Caki2 (cell line): ENCODE results near the gene DMBX1. TPM values are rescaled to one million over a fixed set of nuclear protein-coding genes. Genes with fewer than 3 reads are reported as not detected.

ENCODE experiments used
- DNase-seq: peaks from one replicate; pipeline ENCODE4 v3.0.0-alpha.2; 2015; ENCODE audit warnings: low read depth
- in situ Hi-C: cut with HindIII; loops from 2 replicates; pipeline ENCODE4 v1.10.0; 2016; ENCODE audit warnings: low sequenced_read_pairs, low pct_unique_long_range_greater_than_20kb, mixed read lengths
- total RNA-seq: library from RNA; depleted of rRNA; stranded (reverse); fragments of >200 nt; shearing (Covaris generic); gene quantifications from 2 replicates; pipeline ENCODE4 v1.2.3, GENCODE V29; 2014; ENCODE audit warnings: low replicate concordance

DMBX1 gene
- total RNA-seq, 1 experiment from 2014 or later = not detected

DNA sequence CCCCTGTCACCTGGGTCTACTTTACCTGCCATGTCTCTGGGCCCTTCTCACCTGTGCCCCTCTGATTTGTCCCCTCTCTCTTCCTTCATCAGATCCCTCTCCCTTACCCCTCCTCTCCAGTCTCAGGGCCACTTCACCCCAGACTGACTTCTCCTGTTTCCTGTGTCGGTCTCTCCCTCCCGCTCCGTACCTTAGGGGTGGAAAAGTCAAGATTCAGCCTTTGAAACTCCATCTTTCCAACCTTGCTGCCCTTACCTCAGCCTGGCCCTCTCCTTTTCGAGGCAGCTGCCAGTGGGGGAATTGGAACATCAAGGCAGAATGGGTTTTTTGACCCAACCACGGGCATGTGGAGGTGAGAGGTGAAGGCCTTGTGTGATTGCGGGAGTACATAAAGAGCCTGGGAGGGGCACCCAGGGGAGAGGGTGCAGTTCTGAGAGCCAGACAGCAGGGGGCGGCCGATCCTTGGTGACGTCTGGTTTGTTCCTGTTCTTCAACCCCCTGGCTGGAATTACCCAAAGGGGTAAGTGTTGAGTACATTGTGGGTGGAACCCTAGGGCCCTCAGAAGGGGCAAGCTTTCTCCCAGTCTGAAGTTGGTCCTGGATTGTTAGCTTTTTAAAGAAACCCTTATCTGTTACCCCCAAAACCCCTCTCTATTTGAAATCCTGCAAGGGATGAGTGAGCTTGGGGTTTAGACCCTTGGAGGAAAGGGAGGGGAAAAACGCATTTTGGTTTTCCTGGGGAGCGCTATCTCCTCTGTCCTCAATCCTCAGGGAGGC is 12.3 kb upstream of the DMBX1 start:
- in situ Hi-C loops = no loop called here
- peak; percentile 57 for DNase-seq

- in situ Hi-C loops = no loop called here
- DNase-seq = no peak
These were observed 10.7 kb upstream of the DMBX1 start for GRCh38 chr1:46478721-46479485.

- in situ Hi-C loops = no loop called here
- DNase-seq = no peak
These were observed 9.8 kb upstream of the DMBX1 start for GRCh38 chr1:46479744-46480350.

DNA sequence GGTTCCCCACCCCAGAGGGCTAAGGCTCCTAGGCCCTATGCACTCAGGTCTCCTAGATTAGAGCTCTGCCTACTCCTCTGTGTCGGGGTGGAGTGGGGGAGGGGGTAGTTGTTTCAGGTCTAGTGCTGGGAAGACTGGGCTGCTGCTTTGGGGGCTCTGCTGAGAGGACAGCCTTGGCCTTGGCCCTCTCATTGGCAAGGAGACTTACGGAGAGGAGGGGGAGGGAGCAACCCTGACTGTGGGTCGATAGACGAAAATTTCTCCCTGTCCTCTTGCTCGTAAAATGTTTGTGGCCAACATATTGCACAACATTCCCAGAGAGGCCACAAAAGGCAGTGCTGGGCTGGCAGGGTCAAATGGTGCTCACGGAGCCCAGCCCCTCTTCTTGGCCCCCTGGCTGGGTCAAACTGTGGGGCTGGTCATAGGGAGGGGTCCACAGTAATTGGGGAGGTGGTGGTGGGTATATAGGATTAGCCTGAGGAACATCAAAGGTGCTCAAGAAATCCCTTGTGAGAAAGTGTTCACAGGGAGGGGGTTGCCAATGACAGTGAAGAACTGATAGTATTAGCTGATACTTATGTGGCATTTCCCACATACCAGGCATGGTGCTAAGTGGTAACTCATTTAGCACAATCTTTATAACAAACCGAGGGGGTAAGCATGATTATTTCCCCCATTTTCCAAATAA is 8.5 kb upstream of the DMBX1 start:
- in situ Hi-C loops = no loop called here
- no peak for DNase-seq

DNA sequence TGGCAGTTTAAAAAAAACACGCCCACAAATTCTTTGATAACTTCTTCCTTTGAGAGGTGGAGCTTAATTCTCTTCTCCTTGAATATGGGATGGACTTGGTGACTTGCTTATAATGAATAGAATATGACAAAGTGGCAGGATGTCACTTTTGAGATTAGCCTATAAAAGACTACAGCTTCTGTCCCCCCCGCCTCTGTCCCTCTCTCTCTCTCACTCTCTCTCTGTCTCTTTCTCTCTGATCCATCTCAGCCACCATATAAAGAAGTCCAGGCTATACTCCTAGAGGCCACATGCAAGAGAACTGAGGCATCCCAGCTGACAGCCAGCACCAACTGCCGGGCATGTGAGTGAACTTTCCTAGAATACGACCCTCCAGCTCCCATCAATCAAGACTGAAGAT is 7.7 kb upstream of the DMBX1 start:
- in situ Hi-C loops = no loop called here
- DNase-seq = no peak

- no peak for DNase-seq
- in situ Hi-C loops = no loop called here
These were observed 6.0 kb upstream of the DMBX1 start for GRCh38 chr1:46483589-46483988.

DNA sequence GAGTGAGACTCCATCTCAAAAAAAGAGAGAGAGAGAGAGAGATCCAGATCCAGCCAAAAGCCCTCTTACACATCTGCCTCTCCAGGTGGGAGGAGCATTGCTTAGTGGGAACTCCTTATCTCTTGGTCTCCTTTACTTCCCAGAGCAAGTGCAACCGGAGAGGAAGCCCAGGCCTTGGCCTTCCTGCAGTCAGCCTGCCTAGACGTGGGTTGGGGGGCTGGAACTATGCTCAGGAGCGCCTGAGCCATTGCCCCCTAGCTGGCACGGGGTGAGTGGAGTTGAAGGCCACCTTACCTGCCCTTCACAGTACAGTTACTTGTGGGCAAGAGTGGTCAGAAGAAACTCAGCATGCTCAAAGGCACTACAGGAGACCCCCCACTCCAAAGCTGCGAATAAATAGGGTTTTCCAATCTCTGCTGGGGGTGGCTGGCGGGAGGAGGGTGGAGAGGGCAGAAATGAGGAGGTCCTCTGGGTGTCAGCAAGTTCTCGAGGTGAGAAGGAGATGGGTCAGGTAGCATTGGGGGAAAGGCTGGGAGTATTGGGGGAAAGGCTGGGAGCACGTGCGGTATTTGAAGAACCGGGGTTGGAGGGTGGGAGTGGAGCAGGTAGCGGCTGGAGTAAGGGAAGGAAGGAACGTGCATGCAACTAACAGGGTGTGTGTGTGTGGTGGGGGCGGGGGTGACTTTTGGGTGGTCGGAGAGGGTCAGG is 4.7 kb upstream of the DMBX1 start:
- no peak for DNase-seq
- in situ Hi-C loops = no loop called here

GRCh38 chr1:46485564-46486431 is 3.8 kb upstream of the DMBX1 start:
- in situ Hi-C loops = no loop called here
- no peak for DNase-seq

GRCh38 chr1:46486432-46487015 is 3.1 kb upstream of the DMBX1 start:
- no peak for DNase-seq
- in situ Hi-C loops = no loop called here

DNA sequence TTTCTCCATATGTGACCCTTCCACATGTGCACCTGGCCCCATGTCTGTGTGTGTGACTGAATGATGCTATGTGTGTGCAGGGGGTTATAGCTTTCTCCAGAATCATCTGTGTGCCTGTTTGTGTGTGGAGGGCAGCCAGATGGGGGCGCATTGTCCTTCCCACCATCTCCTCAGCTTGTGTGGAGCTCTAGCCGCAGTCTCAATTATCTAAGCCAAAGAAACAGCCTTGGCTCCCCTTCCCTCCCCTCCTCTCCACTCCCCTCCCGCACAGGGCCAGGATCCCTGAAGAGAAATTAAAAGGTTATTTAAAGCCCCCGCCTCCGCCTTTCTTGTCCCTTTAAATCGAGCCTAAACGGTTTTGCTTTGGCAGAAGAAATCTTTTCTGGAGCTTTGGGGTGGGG is 1.8 kb upstream of the DMBX1 start:
- in situ Hi-C loops = no loop called here
- DNase-seq = no peak

DNA sequence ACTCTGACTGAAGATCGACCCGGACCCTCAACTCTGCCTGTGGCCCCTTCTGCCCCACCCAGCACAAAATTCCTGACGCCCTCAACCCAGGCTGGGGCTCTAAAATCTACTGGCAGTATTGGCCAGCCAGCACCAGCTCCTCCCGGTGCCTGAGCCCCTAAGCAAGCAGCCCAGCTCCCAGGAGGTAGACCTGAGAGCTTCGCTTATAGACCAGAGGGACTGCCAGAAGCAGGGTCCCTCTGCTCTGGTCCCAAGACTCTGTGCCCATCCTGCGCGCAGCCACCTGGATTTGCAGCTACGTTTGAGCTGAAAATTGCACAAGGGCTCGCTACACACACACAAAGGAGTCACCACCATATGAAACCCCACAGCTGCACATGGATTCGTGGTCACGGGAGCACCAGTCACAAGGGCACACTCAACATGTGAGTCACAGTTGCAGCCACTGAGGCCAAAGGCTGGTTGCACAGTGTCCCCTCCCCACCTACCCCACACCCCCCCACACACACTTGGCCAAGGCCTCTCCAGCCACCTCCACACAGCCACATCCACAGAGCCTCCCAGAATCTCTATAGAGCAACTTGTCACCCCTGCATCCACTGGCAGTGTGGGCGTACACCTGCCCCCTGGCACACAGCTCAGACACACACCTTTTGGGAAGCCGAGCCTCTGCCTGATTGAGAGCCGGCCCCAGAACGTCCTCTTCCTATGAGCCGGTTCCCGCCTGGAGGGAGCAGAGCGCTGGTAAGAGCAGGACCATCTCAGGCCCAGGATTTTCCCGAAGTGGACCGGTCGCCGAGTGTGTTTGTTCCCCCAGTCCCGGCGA is 1.1 kb upstream of the DMBX1 start:
- no peak for DNase-seq
- in situ Hi-C loops = no loop called here

DNA sequence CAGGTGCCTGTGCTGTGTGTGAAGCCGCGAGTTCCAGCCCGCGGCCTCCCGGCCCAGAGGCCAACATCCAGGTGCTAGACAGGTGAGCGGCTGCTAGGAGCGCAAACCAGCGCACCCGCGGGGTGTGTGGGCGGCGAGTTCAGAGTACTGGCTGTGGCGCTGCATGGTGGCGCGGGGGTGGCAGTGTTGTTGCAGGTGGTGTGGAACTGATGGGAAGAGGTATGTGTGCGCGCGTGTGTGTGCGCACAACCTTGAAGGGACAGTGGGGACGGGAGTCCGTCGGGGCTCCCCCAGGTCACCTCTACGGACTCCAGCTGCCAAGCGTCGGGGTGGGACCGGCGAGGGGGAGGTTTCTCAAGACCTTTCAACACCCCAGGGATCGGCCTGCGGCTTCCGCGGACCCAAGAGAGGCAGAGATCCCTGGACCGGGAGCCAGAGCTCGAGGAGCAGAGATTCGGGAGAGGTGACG is 433 bp upstream of the DMBX1 start:
- in situ Hi-C loops = no loop called here
- no peak for DNase-seq

GRCh38 chr1:46490406-46490655 is 695 bp downstream of the DMBX1 start:
- in situ Hi-C loops = no loop called here
- DNase-seq = no peak

DNA sequence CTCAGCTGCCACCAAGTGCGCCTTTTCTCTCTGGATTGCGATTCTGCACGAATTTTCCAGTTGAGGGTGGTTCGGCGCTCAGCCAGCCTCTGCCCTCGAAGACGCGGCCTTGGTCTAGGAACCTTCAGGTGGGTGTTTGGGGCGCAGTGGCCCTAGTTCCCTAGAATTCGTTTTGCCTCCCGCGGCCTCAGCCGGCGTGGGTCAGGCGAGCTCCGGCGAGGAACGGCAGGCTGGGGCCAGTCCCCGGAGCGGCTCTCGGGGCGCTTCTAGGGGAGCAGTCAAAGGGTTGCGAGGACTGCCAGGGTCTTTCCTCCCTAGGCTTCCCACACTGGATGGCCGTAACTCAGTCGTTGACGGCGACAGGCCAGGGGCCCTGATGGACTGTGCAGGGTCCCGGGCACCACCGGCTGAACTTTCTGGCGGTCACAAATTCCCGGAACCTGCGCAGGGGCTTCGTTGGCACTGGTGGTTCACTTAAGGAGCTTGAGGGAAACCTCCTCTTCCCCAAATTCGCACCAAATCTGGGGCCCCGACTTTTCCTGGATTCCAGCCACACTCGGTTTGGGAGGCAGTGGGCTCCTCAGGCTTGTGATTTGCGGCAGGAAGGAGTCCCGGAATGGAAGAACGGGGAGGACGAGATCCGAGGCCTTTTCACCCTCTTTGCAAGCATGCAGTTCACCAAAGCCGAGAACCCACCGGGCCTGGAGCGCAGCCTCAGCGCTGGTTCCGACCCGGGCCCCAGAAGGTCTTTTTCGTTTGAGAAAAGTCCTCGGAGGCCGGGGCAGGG is 1.2 kb downstream of the DMBX1 start:
- in situ Hi-C loops = no loop called here
- DNase-seq = no peak

DNA sequence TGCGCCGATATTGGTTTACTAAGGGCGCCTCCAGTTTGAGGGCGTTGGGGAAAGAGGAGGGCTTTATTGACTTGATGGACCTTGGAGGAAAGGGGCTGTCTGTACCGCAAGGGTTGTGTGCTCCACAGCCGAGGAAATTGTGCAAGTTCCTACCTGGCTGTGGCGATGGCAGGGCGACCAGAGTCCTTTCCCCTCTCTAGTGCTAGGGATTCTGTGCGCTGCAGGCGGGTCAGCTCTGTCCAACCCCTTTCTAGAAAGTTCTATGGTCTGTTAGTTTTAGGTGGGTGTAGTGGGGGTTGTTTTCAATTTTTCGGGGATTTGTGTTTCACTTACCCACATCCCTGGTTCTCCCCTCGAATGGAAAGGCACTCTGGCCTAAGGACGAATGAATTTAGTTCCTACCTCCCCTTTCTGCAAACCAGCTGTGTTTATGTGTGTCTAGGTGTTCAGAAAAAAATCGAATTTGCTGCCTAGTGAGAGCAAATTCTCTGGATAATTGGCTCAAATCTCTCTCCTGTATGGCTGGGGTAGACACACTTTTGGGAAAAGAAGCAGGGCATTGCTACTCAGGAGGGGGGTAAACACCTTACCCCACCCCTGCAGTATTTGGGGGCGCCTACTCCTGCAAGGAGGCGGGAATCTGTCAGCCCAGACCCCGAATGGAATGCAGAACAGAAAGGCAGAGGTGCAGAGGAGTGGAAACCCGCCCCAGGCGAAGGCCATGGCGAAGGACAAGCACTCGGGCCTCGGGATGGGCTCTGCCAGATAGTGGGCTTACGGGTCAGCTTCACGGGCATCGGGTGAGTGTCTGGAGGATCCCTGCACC is 2.0 kb downstream of the DMBX1 start:
- in situ Hi-C loops = no loop called here
- DNase-seq = no peak
